Neural cell (in vitro differentiated cells): ENCODE results near the gene NT5C2. TPM values are rescaled to one million over a fixed set of nuclear protein-coding genes. Genes with fewer than 3 reads are reported as not detected.

Experiments
- H2AFZ ChIP-seq: fragments of 200-600, 300-800 bp; sonication (generic), shearing (Covaris generic); 2 replicates; pipeline ENCODE4 v1.6.0; 2014; ENCODE audit warnings: low read depth, mild to moderate bottlenecking, antibody characterized with exemption, low read length, moderate library complexity
- H3F3A ChIP-seq: fragments of 200-600 bp; shearing (Covaris generic); 2 replicates; pipeline ENCODE4 v1.6.1; 2016; ENCODE audit warnings: mild to moderate bottlenecking, moderate library complexity, mixed read lengths, antibody characterized with exemption, low read length; ENCODE audit not compliant: insufficient read depth, poor library complexity, severe bottlenecking
- H3K27ac ChIP-seq: fragments of 200-600, 300-800 bp; sonication (generic), shearing (Covaris generic); 2 replicates; pipeline ENCODE4 v1.5.1; 2014; ENCODE audit warnings: mild to moderate bottlenecking, low read length, moderate library complexity
- H3K27me3 ChIP-seq: fragments of 300-800, 200-600 bp; sonication (generic), shearing (Covaris generic); 2 replicates; pipeline ENCODE4 v1.6.0; 2014; ENCODE audit warnings: mild to moderate bottlenecking, low read depth, low read length, moderate library complexity; ENCODE audit not compliant: insufficient read depth
- H3K36me3 ChIP-seq: fragments of 300-800, 200-600 bp; sonication (generic), shearing (Covaris generic); 2 replicates; pipeline ENCODE4 v1.5.1; 2014; ENCODE audit warnings: mild to moderate bottlenecking, antibody characterized with exemption, low read length, moderate library complexity; ENCODE audit not compliant: insufficient read depth
- H3K4me2 ChIP-seq: fragments of 300-800, 200-600 bp; sonication (generic), shearing (Covaris generic); 2 replicates; pipeline ENCODE4 v1.6.0; 2014; ENCODE audit warnings: mild to moderate bottlenecking, low read length
- H3K4me3 ChIP-seq: fragments of 300-800, 200-600 bp; sonication (generic), shearing (Covaris generic); 2 replicates; pipeline ENCODE4 v1.5.1; 2014; ENCODE audit warnings: mild to moderate bottlenecking, low read length, moderate library complexity
- H3K79me2 ChIP-seq: fragments of 200-600 bp; shearing (Covaris generic); replicated peaks from 2 replicates; pipeline ENCODE4 v1.6.0; 2014; ENCODE audit warnings: mild to moderate bottlenecking, low read length, moderate library complexity; ENCODE audit not compliant: insufficient read depth
- H3K9ac ChIP-seq: fragments of 300-800, 200-600 bp; sonication (generic), shearing (Covaris generic); 2 replicates; pipeline ENCODE4 v1.6.1; 2016; ENCODE audit warnings: mild to moderate bottlenecking, low read length, mixed read lengths
- H3K9me2 ChIP-seq: fragments of 200-600 bp; shearing (Covaris generic); 2 replicates; pipeline ENCODE4 v1.6.1; 2016; ENCODE audit warnings: mild to moderate bottlenecking, low read length, mixed read lengths; ENCODE audit not compliant: insufficient read depth
- H3K9me3 ChIP-seq: fragments of 200-600, 300-800 bp; sonication (generic), shearing (Covaris generic); 2 replicates; pipeline ENCODE4 v1.6.1; 2016; ENCODE audit warnings: mild to moderate bottlenecking, mixed run types, low read length, moderate library complexity, mixed read lengths
- H4K20me1 ChIP-seq: fragments of 200-600 bp; shearing (Covaris generic); 2 replicates; pipeline ENCODE4 v1.6.1; 2016; ENCODE audit warnings: mild to moderate bottlenecking, mixed run types; ENCODE audit not compliant: insufficient read depth
- CTCF ChIP-seq: fragments of 450-650 bp; IDR thresholded peaks from 2 replicates; pipeline ENCODE4 v1.5.1; 2014; ENCODE audit warnings: antibody characterized with exemption, mild to moderate bottlenecking, moderate library complexity; ENCODE audit not compliant: poor library complexity, severe bottlenecking
- EP300 ChIP-seq: fragments of 450-650 bp; conservative IDR thresholded peaks from 2 replicates; pipeline ENCODE4 v1.6.1; 2014; ENCODE audit warnings: antibody characterized with exemption, mild to moderate bottlenecking, moderate library complexity; ENCODE audit not compliant: poor library complexity, severe bottlenecking
- EZH2 ChIP-seq: fragments of 200-600, 300-800 bp; shearing (Covaris generic), sonication (generic); IDR thresholded peaks from 2 replicates; pipeline ENCODE4 v1.6.1; 2014; ENCODE audit warnings: antibody characterized with exemption, low read length, borderline replicate concordance, mild to moderate bottlenecking; ENCODE audit not compliant: insufficient read depth, poor library complexity, severe bottlenecking
- MXI1 ChIP-seq: fragments of 450-650 bp; conservative IDR thresholded peaks from 2 replicates; pipeline ENCODE4 v1.6.1; 2014; ENCODE audit warnings: antibody characterized with exemption, mild to moderate bottlenecking; ENCODE audit not compliant: poor library complexity, severe bottlenecking
- POLR2AphosphoS5 ChIP-seq: IDR thresholded peaks from 2 replicates; pipeline ENCODE4 v1.6.1; 2012
- RAD21 ChIP-seq: fragments of 450-650 bp; conservative IDR thresholded peaks from 2 replicates; pipeline ENCODE4 v1.6.1; 2014; ENCODE audit warnings: antibody characterized with exemption, mild to moderate bottlenecking, moderate library complexity
- SMC3 ChIP-seq: fragments of 450-650 bp; conservative IDR thresholded peaks from 2 replicates; pipeline ENCODE4 v1.6.1; 2014; ENCODE audit warnings: antibody characterized with exemption, mild to moderate bottlenecking, moderate library complexity; ENCODE audit not compliant: poor library complexity
- TAF1 ChIP-seq: IDR thresholded peaks from 2 replicates; pipeline ENCODE4 v1.6.1; 2012; ENCODE audit warnings: low read depth
- polyA plus RNA-seq: library from polyadenylated mRNA; depleted of rRNA; stranded (reverse); fragments of >200 nt; gene quantifications from 2 replicates; pipeline ENCODE4 v1.2.3, GENCODE V29; 2014

Gene NT5C2
- polyA plus RNA-seq, 1 donor from 2014 or later, result 190 TPM

DNA sequence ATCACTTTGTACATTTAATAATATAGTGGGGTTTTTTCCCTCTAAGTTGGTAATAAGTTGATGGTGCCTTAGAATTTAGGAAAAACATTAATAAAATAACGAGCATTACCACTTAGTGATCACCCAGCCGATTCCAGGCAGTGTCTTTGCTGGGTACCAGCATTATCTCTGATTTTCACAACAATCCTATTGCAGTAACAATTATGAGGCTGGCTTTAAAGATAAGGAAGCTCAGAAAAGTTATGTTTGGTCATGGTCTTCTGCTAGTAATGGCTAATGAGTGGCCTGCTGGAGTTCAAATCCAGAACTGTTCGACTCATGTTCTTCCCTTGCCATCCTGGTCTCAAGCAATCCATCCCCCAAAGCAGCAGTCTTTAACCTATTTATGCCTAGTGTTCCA is 147.1 kb downstream of the NT5C2 start:
- no peak overlapping the region for H3K4me2 ChIP-seq
- H3K9me2 ChIP-seq, result no peaks in the 10 kb centered on the region
- no peaks in the 10 kb centered on the region for H4K20me1 ChIP-seq
- H3F3A ChIP-seq, result no peaks in the 10 kb centered on the region
- no peak overlapping the region for H3K9ac ChIP-seq
- H3K27me3 ChIP-seq, result no peaks in the 10 kb centered on the region
- H3K36me3 ChIP-seq, result no peaks in the 10 kb centered on the region
- H3K4me3 ChIP-seq, result no peak overlapping the region
- H3K27ac ChIP-seq, result no peak overlapping the region
- TF ChIP-seq EZH2 (no peak), TAF1 (no peak), SMC3 (no peak), MXI1 (no peak), EP300 (no peak), POLR2AphosphoS5 (no peak), RAD21 (no peak)
- H2AFZ ChIP-seq, result no peak overlapping the region
- H3K79me2 ChIP-seq, result no peaks in the 10 kb centered on the region
- no peaks in the 10 kb centered on the region for H3K9me3 ChIP-seq

GRCh38 chr10:103044942-103045489 is 148.1 kb downstream of the NT5C2 start:
- H3K27ac ChIP-seq, result no peak overlapping the region
- H2AFZ ChIP-seq, result no peak overlapping the region
- no peaks in the 10 kb centered on the region for H3K79me2 ChIP-seq
- no peaks in the 10 kb centered on the region for H3K27me3 ChIP-seq
- no peak overlapping the region for H3K4me3 ChIP-seq
- no peaks in the 10 kb centered on the region for H3K9me2 ChIP-seq
- no peaks in the 10 kb centered on the region for H3K36me3 ChIP-seq
- H3K9ac ChIP-seq, result no peak overlapping the region
- H3F3A ChIP-seq, result no peaks in the 10 kb centered on the region
- TF ChIP-seq TAF1, result no peak
- no peak for TF ChIP-seq EP300
- TF ChIP-seq CTCF, result no peak
- H3K4me2 ChIP-seq, result no peak overlapping the region
- H4K20me1 ChIP-seq, result no peaks in the 10 kb centered on the region
- no peaks in the 10 kb centered on the region for H3K9me3 ChIP-seq

DNA sequence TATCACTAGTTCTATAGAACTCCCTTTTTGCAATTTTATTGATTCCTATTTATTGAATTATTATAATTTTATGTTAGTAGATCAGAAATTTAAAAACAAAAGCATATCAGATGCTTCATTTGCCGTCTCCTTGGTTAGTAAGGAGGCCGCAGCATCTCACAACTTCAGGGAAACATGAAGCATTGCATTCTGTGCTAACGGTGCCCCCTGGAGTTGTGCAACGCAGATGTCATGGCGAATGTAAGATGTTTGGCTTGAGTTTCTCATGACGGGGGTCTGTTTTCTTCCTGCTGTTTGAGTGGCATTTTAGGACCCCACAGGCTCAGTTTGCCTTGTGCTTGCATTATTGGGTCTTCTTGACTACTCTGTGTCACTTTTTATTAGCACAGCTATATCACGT is 150.2 kb downstream of the NT5C2 start:
- Histone ChIP-seq H3K36me3 (no peaks in the 10 kb centered on the region), H3K27me3 (no peaks in the 10 kb centered on the region), H3K4me3 (no peak overlapping the region), H3K4me2 (no peak overlapping the region), H3K9ac (no peak overlapping the region), H4K20me1 (no peaks in the 10 kb centered on the region), H3K79me2 (no peaks in the 10 kb centered on the region), H2AFZ (no peak overlapping the region), H3K9me3 (no peaks in the 10 kb centered on the region), H3K27ac (no peak overlapping the region), H3K9me2 (no peaks in the 10 kb centered on the region), H3F3A (no peaks in the 10 kb centered on the region)
- TF ChIP-seq CTCF, result peak; percentile 38
- no peak for TF ChIP-seq EZH2
- TF ChIP-seq RAD21, result peak; percentile 23
